Uterus (tissue), 2 donors: ENCODE results near the gene FLYWCH1.

Source experiments
- CTCF ChIP-seq, 4 experiments: fragments of 200-600 bp in 2 of 4; fragments of 450-650 bp in 2 of 4; sonication (generic) in 2 of 4; IDR thresholded peaks; one replicate each; pipeline ENCODE4 v1.5.1; 2016 to 2019; ENCODE audit warnings: antibody characterized with exemption in 4 of 4, mild to moderate bottlenecking in 2 of 4, moderate library complexity in 1 of 4
- POLR2A ChIP-seq, 2 donors: fragments of 450-650 bp; IDR thresholded peaks; one replicate each; pipeline ENCODE4 v1.6.1; 2016; ENCODE audit warnings: antibody characterized with exemption in 2 of 2, mild to moderate bottlenecking in 1 of 2, moderate library complexity in 1 of 2

GRCh38 chr16:2976201-2976600 lies 64.5 kb downstream of the FLYWCH1 start:
- TF ChIP-seq POLR2A (IDR thresholded peaks at IDR 0.05), result no peak
- no peak for TF ChIP-seq CTCF (IDR thresholded peaks at IDR 0.05)
